Naive B cell (primary cell): Measurements from ENCODE around the gene KCNK4. TPM values are rescaled to one million over a fixed set of nuclear protein-coding genes. Genes with fewer than 3 reads are reported as not detected.
"Not testable (repeated sequence)": the region's sequence is repeated elsewhere in the genome, so short reads cannot be mapped to it uniquely, and the experiment has no call there.

Source experiments
- ATAC-seq, 2 donors: fragments of 150-1000 bp; cut with Tn5 transposase; 2 replicates each; pipeline ENCODE4 v1.10.0; 2021; ENCODE audit warnings: low read depth in 2 of 2, mild to moderate bottlenecking in 2 of 2, moderate library complexity in 2 of 2
- DNase-seq: peaks from one replicate; pipeline ENCODE4 v3.0.0; 2022
- H3K27ac Mint-ChIP-seq, 6 donors: one replicate each; pipeline ENCODE4 v1.8.0; 2020 to 2022; ENCODE audit warnings: mild to moderate bottlenecking in 6 of 6, mixed read lengths in 6 of 6, moderate library complexity in 5 of 6, inconsistent platforms in 2 of 6
- H3K27me3 Mint-ChIP-seq, 3 donors: one replicate each; pipeline ENCODE4 v1.8.0; 2021 to 2022; ENCODE audit warnings: mixed read lengths in 3 of 3, mild to moderate bottlenecking in 1 of 3
- H3K36me3 Mint-ChIP-seq, 2 donors: one replicate each; pipeline ENCODE4 v1.8.0; 2020 to 2022; ENCODE audit warnings: mixed read lengths in 2 of 2, inconsistent platforms in 1 of 2, mild to moderate bottlenecking in 1 of 2
- H3K4me1 Mint-ChIP-seq, 3 donors: one replicate each; pipeline ENCODE4 v1.8.0; 2020 to 2022; ENCODE audit warnings: mixed read lengths in 3 of 3, inconsistent platforms in 1 of 3, mild to moderate bottlenecking in 1 of 3, moderate library complexity in 1 of 3
- H3K4me3 Mint-ChIP-seq, 8 donors: one replicate each; pipeline ENCODE4 v1.8.0; 2020 to 2022; ENCODE audit warnings: mild to moderate bottlenecking in 8 of 8, mixed read lengths in 8 of 8, moderate library complexity in 8 of 8, inconsistent platforms in 2 of 8
- H3K9me3 Mint-ChIP-seq, 7 donors: one replicate each; pipeline ENCODE4 v1.8.0; 2020 to 2022; ENCODE audit warnings: mixed read lengths in 7 of 7, mild to moderate bottlenecking in 5 of 7, inconsistent platforms in 2 of 7, moderate library complexity in 1 of 7
- polyA plus RNA-seq, 6 donors: library from polyadenylated mRNA; unstranded; fragments of 300-500 nt; fragmentation: Illumina TruSeq; gene quantifications; one replicate each; pipeline ENCODE4 v1.2.3, GENCODE V29; 2021; ENCODE audit warnings: low read depth in 6 of 6

The KCNK4 gene
- polyA plus RNA-seq, 6 donors from 2014 or later: not detected

- H3K27ac Mint-ChIP-seq: peak within 1 kb of the TSS; percentile 99 to 100 (median 100)
- peaks cover 0 to 22% of the 10 kb centered on the region in 2 donors for H3K36me3 Mint-ChIP-seq
- peak within 1 kb of the TSS; percentile 82 to 99 (median 95) for H3K4me3 Mint-ChIP-seq
Observed at GRCh38 chr11:64317325-64317960, 26.3 kb downstream of the KCNK4 start, which contains the start of gene TRMT112. Gene TRMT112 (minus strand): TSS chr11:64317559. CDS start chr11:64317526, 33 bp downstream.

DNA sequence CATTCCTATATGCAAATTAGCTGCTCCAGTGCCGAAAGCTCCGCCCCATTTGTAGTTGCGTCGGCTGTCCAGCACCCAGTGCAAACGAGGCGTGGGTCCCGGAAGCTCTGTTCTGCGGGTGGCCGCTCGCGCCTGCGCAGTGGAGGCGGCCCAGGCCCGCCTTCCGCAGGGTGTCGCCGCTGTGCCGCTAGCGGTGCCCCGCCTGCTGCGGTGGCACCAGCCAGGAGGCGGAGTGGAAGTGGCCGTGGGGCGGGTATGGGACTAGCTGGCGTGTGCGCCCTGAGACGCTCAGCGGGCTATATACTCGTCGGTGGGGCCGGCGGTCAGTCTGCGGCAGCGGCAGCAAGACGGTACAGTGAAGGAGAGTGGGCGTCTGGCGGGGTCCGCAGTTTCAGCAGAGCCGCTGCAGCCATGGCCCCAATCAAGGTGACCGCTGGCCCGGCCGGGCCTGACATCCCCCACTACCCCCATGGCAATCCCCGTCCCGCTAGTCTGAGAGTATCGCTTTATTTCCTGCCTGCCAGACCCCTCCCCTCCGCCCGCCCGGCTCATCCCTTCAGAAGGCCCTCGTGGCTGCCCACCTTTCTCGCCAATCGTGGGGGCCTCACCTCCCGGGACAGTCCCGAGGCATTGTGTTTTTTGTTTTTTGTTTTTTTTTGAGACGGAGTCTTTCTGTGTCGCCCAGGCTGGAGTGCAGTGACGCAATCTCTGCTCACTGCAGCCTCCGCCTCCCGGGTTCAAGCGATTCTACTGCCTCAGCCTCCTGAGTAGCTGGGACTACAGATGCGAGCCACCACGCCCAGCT is 27.1 kb downstream of the KCNK4 start, which contains the start of gene PRDX5:
Gene PRDX5, plus strand, starts transcription at position 161 of the 805 bp plus-strand sequence. Its CDS starts 95 bp downstream, at position 256.
- DNase-seq (peak; percentile 97), ATAC-seq (peak; percentile 73 to 76)
- Mint-ChIP-seq H3K27ac (peak within 1 kb of the TSS; percentile 99 to 100 (median 100)), H3K4me1 (peaks cover 34 to 59% (median 48%) of the 10 kb centered on the region in 3 donors), H3K4me3 (peak within 1 kb of the TSS; percentile 82 to 99 (median 95)), H3K9me3 (no peaks in the 10 kb centered on the region), H3K36me3 (peaks cover 0 to 17% of the 10 kb centered on the region in 2 donors), H3K27me3 (no peaks in the 10 kb centered on the region)

More at GRCh38 chr11:64317325-64317960, 26.3 kb downstream of the KCNK4 start, which contains the start of gene TRMT112:
- peak; percentile 72 to 73 for ATAC-seq
- Mint-ChIP-seq H3K27me3 (no peaks in the 10 kb centered on the region), H3K4me1 (peaks cover 41 to 66% (median 56%) of the 10 kb centered on the region in 3 donors), H3K9me3 (no peaks in the 10 kb centered on the region)
- DNase-seq: peak; percentile 96

DNA sequence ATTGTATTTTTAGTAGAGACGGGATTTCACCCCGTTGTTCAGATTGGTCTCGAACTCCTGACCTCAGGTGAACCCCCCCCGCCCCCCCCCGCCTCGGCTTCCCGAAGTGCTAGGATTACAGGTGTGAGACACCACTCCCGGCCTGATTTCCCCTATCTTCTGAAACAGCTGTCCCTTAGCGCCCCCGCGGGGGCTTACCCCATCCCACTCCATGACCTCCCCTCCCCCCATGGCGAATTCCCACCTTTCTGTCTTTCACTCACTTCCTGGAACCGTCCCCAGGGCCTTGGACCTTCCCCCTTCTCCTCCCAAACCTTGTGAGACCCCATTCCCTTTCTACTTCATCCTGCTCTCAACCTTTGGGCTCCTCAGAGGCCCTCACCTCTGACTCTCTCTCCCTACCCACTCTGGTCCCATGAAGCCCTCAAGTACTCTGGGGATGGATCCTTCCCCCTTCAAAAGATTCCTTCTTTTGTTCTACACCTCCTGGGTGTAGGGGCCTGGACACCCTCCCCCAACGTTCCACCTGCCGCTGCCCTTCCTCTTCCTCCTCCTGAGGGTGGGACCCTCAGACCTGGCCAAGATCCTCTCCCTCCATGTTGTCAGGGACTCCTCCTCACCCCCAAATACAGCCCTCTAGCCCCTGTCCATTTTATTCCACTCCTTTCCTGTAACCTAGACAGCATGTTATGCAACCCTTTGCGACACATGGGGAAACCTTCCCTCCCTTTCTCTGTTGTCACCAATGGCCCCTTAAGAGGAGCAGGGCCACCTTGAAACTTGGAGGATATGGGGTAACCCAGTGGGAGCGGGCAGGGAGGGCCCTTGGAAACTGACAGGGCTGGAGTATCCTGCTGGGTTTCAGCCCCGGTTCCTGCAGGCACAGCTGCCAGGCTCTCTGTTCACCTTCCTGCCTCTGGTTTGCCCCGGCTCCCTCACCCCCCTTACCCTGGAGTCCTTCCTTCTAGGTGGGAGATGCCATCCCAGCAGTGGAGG is 28.0 kb downstream of the KCNK4 start:
- H3K27ac Mint-ChIP-seq: peak overlapping the region; percentile 93 to 99 (median 96)
- H3K27me3 Mint-ChIP-seq: no peaks in the 10 kb centered on the region
- H3K4me1 Mint-ChIP-seq: peaks cover 33 to 55% (median 48%) of the 10 kb centered on the region in 3 donors
- H3K36me3 Mint-ChIP-seq: peaks cover 0 to 16% of the 10 kb centered on the region in 2 donors
- ATAC-seq (no peak), DNase-seq (no peak)
- peak overlapping the region; percentile 82 to 99 (median 95) for H3K4me3 Mint-ChIP-seq
- H3K9me3 Mint-ChIP-seq: no peaks in the 10 kb centered on the region

GRCh38 chr11:64320556-64320955 is 29.5 kb downstream of the KCNK4 start:
- peaks cover 0 to 16% of the 10 kb centered on the region in 2 donors for H3K36me3 Mint-ChIP-seq
- peak overlapping the region in 4 of 8 donors; percentile 16 to 94 (median 64) for H3K4me3 Mint-ChIP-seq
- H3K4me1 Mint-ChIP-seq: peaks cover 33 to 55% (median 46%) of the 10 kb centered on the region in 3 donors
- no peaks in the 10 kb centered on the region for H3K9me3 Mint-ChIP-seq
- H3K27me3 Mint-ChIP-seq: no peaks in the 10 kb centered on the region
- ATAC-seq (no peak), DNase-seq (no peak)
- peak overlapping the region in 3 of 6 donors; percentile 16 to 99 (median 60) for H3K27ac Mint-ChIP-seq

GRCh38 chr11:64321026-64321425 is 29.9 kb downstream of the KCNK4 start:
- ATAC-seq: no peak
- Mint-ChIP-seq H3K36me3 (peaks cover 0 to 16% of the 10 kb centered on the region in 2 donors), H3K27me3 (no peaks in the 10 kb centered on the region), H3K27ac (peak overlapping the region in 3 of 6 donors; percentile 16 to 99 (median 60)), H3K4me1 (peaks cover 33 to 54% (median 46%) of the 10 kb centered on the region in 3 donors), H3K9me3 (no peaks in the 10 kb centered on the region), H3K4me3 (peak overlapping the region in 6 of 8 donors; percentile 17 to 94 (median 44))
- DNase-seq: no peak

- ATAC-seq (no peak), DNase-seq (no peak)
- Mint-ChIP-seq H3K36me3 (peaks cover 0 to 18% of the 10 kb centered on the region in 2 donors), H3K4me1 (peaks cover 31 to 49% (median 41%) of the 10 kb centered on the region in 3 donors), H3K27ac (peak overlapping the region in 1 of 6 donors; percentile 77), H3K4me3 (peak overlapping the region in 2 of 8 donors; percentile 35 to 94), H3K27me3 (no peaks in the 10 kb centered on the region), H3K9me3 (no peaks in the 10 kb centered on the region)
Observed at GRCh38 chr11:64321533-64321932, 30.4 kb downstream of the KCNK4 start.

DNA sequence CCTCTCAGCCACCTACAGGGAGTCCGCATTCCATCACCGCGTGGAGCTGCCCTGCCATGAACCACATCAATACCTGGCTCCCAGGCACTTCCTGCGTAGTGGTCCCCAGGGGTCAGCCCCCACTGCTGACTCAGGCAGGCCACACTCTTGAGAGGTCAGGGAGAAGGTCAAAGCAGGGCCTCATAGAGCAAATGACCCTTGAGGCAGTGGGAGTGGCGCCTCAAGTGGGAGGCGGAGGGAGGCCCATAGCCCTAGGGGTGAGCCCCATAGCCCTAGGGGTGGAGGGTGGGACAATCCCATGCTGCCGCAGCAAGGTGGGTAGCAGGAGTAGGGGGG is 31.8 kb downstream of the KCNK4 start:
- Mint-ChIP-seq H3K9me3 (no peaks in the 10 kb centered on the region), H3K4me1 (peaks cover 26 to 38% (median 29%) of the 10 kb centered on the region in 3 donors)

DNA sequence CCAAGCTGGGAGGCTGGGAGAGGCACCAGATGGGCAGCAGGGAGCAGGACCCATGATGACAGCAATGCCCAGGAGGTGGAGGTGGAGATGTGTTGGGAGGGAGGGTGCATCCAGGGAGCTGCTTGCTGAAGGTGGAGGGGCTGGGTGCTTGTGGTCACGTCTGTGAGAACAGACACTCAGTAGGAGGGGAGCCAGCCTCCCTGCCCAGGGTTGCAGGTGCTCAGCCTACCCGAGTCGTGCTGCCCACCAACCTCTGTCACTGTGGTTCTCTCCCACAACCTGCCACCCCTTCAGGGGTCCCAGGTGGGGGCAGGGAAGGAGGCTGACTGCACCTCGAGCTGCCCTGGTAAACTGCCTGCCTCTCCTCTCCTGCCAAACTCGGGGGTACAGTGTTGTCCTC is 32.3 kb downstream of the KCNK4 start:
- DNase-seq: no peak
- Mint-ChIP-seq H3K27me3 (no peaks in the 10 kb centered on the region), H3K27ac (peak overlapping the region in 3 of 6 donors; percentile 44 to 47 (median 47)), H3K4me3 (no peak overlapping the region), H3K36me3 (peaks cover 0 to 24% of the 10 kb centered on the region in 2 donors), H3K4me1 (peaks cover 22 to 33% (median 25%) of the 10 kb centered on the region in 3 donors), H3K9me3 (no peaks in the 10 kb centered on the region)
- ATAC-seq: no peak

More for the DNA sequence above, 31.8 kb downstream of the KCNK4 start:
- Mint-ChIP-seq H3K36me3 (peaks cover 0 to 24% of the 10 kb centered on the region in 2 donors), H3K27me3 (no peaks in the 10 kb centered on the region), H3K27ac (peak overlapping the region in 1 of 6 donors; percentile 47), H3K4me3 (no peak overlapping the region)
- DNase-seq: no peak
- ATAC-seq: no peak

- ATAC-seq, H3K9me3 Mint-ChIP-seq, DNase-seq, H3K4me3 Mint-ChIP-seq, H3K27ac Mint-ChIP-seq, H3K27me3 Mint-ChIP-seq: not testable (repeated sequence)
- Mint-ChIP-seq H3K36me3 (peaks cover 0 to 24% of the 10 kb centered on the region in 2 donors), H3K4me1 (peaks cover 19 to 29% (median 20%) of the 10 kb centered on the region in 3 donors)
Observed at GRCh38 chr11:64323984-64324383, 32.9 kb downstream of the KCNK4 start.

- peaks cover 11 to 20% (median 14%) of the 10 kb centered on the region in 3 donors for H3K4me1 Mint-ChIP-seq
- H3K27me3 Mint-ChIP-seq: no peaks in the 10 kb centered on the region
- no peak overlapping the region for H3K27ac Mint-ChIP-seq
Observed at GRCh38 chr11:64324692-64325469, 33.8 kb downstream of the KCNK4 start.

GRCh38 chr11:64327375-64327774 is 36.3 kb downstream of the KCNK4 start:
- no peaks in the 10 kb centered on the region for H3K9me3 Mint-ChIP-seq
- H3K36me3 Mint-ChIP-seq: peaks cover 0 to 8% of the 10 kb centered on the region in 2 donors
- no peak overlapping the region for H3K4me3 Mint-ChIP-seq
- DNase-seq (no peak), ATAC-seq (no peak)
- H3K27ac Mint-ChIP-seq: no peak overlapping the region
- no peaks in the 10 kb centered on the region for H3K27me3 Mint-ChIP-seq
- peaks cover 7 to 14% (median 12%) of the 10 kb centered on the region in 3 donors for H3K4me1 Mint-ChIP-seq

More at GRCh38 chr11:64324692-64325469, 33.8 kb downstream of the KCNK4 start:
- peaks cover 0 to 24% of the 10 kb centered on the region in 2 donors for H3K36me3 Mint-ChIP-seq
- DNase-seq (no peak), ATAC-seq (no peak)
- H3K4me3 Mint-ChIP-seq: no peak overlapping the region
- H3K9me3 Mint-ChIP-seq: no peaks in the 10 kb centered on the region

GRCh38 chr11:64327993-64328392 is 36.9 kb downstream of the KCNK4 start:
- Mint-ChIP-seq H3K27me3 (no peaks in the 10 kb centered on the region), H3K4me3 (no peak overlapping the region), H3K36me3 (peaks cover 0 to 8% of the 10 kb centered on the region in 2 donors), H3K4me1 (peaks cover 7 to 14% (median 12%) of the 10 kb centered on the region in 3 donors), H3K9me3 (no peaks in the 10 kb centered on the region), H3K27ac (peak overlapping the region in 1 of 6 donors; percentile 81)
- DNase-seq: no peak
- ATAC-seq: no peak
